SU-DHL-6 (cell line): ENCODE data around the gene EGR4.

Source experiments
- EZH2phosphoT487 ChIP-seq: fragments of 200-600 bp; sonication (generic), shearing (Covaris generic); conservative IDR thresholded peaks from 2 replicates; pipeline ENCODE4 v1.6.1; 2018; ENCODE audit warnings: mild to moderate bottlenecking, antibody characterized with exemption, low read length, moderate library complexity, mixed read lengths
- TF ChIP-seq, protein P1 (sequence below): fragments of 200-600 bp; sonication (generic); IDR thresholded peaks from one replicate; pipeline ENCODE4 v1.5.1; 2017; ENCODE audit warnings: antibody characterized with exemption, mild to moderate bottlenecking, low read length, moderate library complexity; ENCODE audit not compliant: insufficient read depth, poor library complexity, severe bottlenecking

DNA sequence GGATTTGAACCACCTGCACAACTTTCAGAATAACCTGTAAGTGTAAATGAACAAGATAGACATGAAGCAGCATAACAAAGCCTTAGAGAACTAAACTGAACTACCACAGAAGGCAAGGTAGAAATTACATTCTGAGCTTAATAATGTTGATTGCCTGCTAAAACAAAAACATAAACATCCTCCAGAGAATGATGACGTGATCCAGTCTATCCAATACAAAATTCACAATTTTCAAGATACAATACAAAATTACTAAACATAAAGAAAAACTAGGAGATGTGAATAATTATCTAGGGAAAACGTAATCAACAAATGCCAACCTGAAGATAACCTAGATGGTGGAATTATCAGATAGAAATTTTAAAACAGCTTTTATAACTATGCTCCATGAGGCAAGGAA, 40.7 kb upstream of the EGR4 start:
- TF ChIP-seq, protein P1, sequence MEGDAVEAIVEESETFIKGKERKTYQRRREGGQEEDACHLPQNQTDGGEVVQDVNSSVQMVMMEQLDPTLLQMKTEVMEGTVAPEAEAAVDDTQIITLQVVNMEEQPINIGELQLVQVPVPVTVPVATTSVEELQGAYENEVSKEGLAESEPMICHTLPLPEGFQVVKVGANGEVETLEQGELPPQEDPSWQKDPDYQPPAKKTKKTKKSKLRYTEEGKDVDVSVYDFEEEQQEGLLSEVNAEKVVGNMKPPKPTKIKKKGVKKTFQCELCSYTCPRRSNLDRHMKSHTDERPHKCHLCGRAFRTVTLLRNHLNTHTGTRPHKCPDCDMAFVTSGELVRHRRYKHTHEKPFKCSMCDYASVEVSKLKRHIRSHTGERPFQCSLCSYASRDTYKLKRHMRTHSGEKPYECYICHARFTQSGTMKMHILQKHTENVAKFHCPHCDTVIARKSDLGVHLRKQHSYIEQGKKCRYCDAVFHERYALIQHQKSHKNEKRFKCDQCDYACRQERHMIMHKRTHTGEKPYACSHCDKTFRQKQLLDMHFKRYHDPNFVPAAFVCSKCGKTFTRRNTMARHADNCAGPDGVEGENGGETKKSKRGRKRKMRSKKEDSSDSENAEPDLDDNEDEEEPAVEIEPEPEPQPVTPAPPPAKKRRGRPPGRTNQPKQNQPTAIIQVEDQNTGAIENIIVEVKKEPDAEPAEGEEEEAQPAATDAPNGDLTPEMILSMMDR: no peak
- TF ChIP-seq EZH2phosphoT487: no peak
